Osteoblast (primary cell): ENCODE data around the gene PPP1R14B. TPM values are rescaled to one million over a fixed set of nuclear protein-coding genes. Genes with fewer than 3 reads are reported as not detected.

Experiments used
- DNase-seq: peaks from one replicate; pipeline ENCODE4 v3.0.0; 2011; ENCODE audit warnings: low spot score, mixed read lengths; ENCODE audit not compliant: insufficient read length; ENCODE audit errors: missing footprints
- H2AFZ ChIP-seq: 2 replicates; pipeline ENCODE4 v1.6.0; 2011; ENCODE audit warnings: mild to moderate bottlenecking, low read length
- H3K27ac ChIP-seq: 2 replicates; pipeline ENCODE4 v1.5.1; 2011; ENCODE audit warnings: mild to moderate bottlenecking, low read depth, low read length, moderate library complexity
- H3K27me3 ChIP-seq: 2 replicates; pipeline ENCODE4 v1.6.0; 2012; ENCODE audit warnings: mild to moderate bottlenecking, control low read depth, inconsistent platforms, low read length, moderate library complexity; ENCODE audit not compliant: insufficient read depth
- H3K36me3 ChIP-seq: 2 replicates; pipeline ENCODE4 v1.5.1; 2011; ENCODE audit warnings: mild to moderate bottlenecking, low read length, control low read depth, moderate library complexity; ENCODE audit not compliant: insufficient read depth
- H3K4me1 ChIP-seq: 2 replicates; pipeline ENCODE4 v1.5.1; 2011; ENCODE audit warnings: mild to moderate bottlenecking, low read length, control low read depth, moderate library complexity; ENCODE audit not compliant: insufficient read depth
- H3K4me2 ChIP-seq: 2 replicates; pipeline ENCODE4 v1.6.0; 2011; ENCODE audit warnings: mild to moderate bottlenecking, low read length; ENCODE audit not compliant: insufficient read depth
- H3K4me3 ChIP-seq: fragments of 200-600 bp; sonication (generic); 3 replicates; pipeline ENCODE4 v1.5.1; 2012; ENCODE audit warnings: mild to moderate bottlenecking, low read length, inconsistent platforms; ENCODE audit not compliant: insufficient read depth
- H3K79me2 ChIP-seq: 2 replicates; pipeline ENCODE4 v1.6.0; 2012; ENCODE audit warnings: mild to moderate bottlenecking, low read length, control low read depth, inconsistent platforms; ENCODE audit not compliant: insufficient read depth
- H3K9me3 ChIP-seq: 2 replicates; pipeline ENCODE4 v1.5.1; 2011; ENCODE audit warnings: low read depth, low read length, control low read depth
- H4K20me1 ChIP-seq: 2 replicates; pipeline ENCODE4 v1.6.0; 2012; ENCODE audit warnings: mild to moderate bottlenecking, low read length, control low read depth; ENCODE audit not compliant: insufficient read depth
- CTCF ChIP-seq: IDR thresholded peaks from 2 replicates; pipeline ENCODE4 v1.5.1; 2011; ENCODE audit warnings: mild to moderate bottlenecking, low read depth, low read length, moderate library complexity; ENCODE audit errors: extremely low read depth
- small RNA-seq: library from RNA; depleted of rRNA; stranded (forward); fragments of <200 nt; gene quantifications from one replicate; pipeline ENCODE3, GENCODE V24; 2012
- total RNA-seq: library from RNA; depleted of rRNA; stranded (reverse); fragments of >200 nt; gene quantifications from 2 replicates; pipeline ENCODE4 v1.2.3, GENCODE V29; 2012

Gene PPP1R14B
- total RNA-seq, 1 donor = 136 TPM

GRCh38 chr11:64196626-64197025, 50.1 kb downstream of the PPP1R14B start:
- no peak for DNase-seq
- Histone ChIP-seq H4K20me1 (peaks cover 14% of the 10 kb centered on the region), H3K27me3 (no peaks in the 10 kb centered on the region), H3K36me3 (peaks cover 90% of the 10 kb centered on the region), H2AFZ (no peak overlapping the region), H3K79me2 (peaks cover 34% of the 10 kb centered on the region), H3K4me3 (no peak overlapping the region), H3K4me1 (no peaks in the 10 kb centered on the region), H3K27ac (no peak overlapping the region), H3K4me2 (no peak overlapping the region), H3K9me3 (no peaks in the 10 kb centered on the region)
- TF ChIP-seq CTCF = no peak

Small RNA genes lying within 50 kb of the gene (small RNA-seq; reads per million reads assigned to genes)
- not detected for gene RF00019

Other genes with a start within 250 kb of the PPP1R14B start
- gene FLRT1, start 211.0 kb downstream of the PPP1R14B start, total RNA-seq = under 0.01 and 0.29 TPM in 2 replicates
- gene MACROD1, start 80.8 kb downstream of the PPP1R14B start, total RNA-seq = 17.7 TPM in 2 replicates
- gene STIP1, start 60.8 kb downstream of the PPP1R14B start, total RNA-seq = 85.5 and 94.5 TPM in 2 replicates
- 0.59 and 1.1 TPM in 2 replicates for gene FERMT3, start 40.2 kb downstream of the PPP1R14B start, total RNA-seq
- 32.2 and 33.0 TPM in 2 replicates for gene TRPT1, start 20.8 kb downstream of the PPP1R14B start, total RNA-seq
- 46.6 and 56.5 TPM in 2 replicates for gene NUDT22, start 20.7 kb downstream of the PPP1R14B start, total RNA-seq
- 8.0 and 9.8 TPM in 2 replicates for gene DNAJC4, start 16.4 kb downstream of the PPP1R14B start, total RNA-seq
- 37.6 and 41.5 TPM in 2 replicates for gene VEGFB, start 12.4 kb downstream of the PPP1R14B start, total RNA-seq
- gene FKBP2, start 5.8 kb downstream of the PPP1R14B start, total RNA-seq = 31.1 and 32.7 TPM in 2 replicates
- 25.3 and 25.6 TPM in 2 replicates for gene PLCB3, start 4.6 kb upstream of the PPP1R14B start, total RNA-seq
- 70.9 and 71.3 TPM in 2 replicates for gene BAD, start 37.7 kb upstream of the PPP1R14B start, total RNA-seq
- 13.3 and 18.5 TPM in 2 replicates for gene GPR137, start 38.9 kb upstream of the PPP1R14B start, total RNA-seq
- gene KCNK4, start 44.4 kb upstream of the PPP1R14B start, total RNA-seq = 0.29 and 0.36 TPM in 2 replicates
- 0.29 TPM in 1 of 2 replicates, not detected in the other for gene CATSPERZ, start 53.4 kb upstream of the PPP1R14B start, total RNA-seq
- gene ESRRA, start 58.6 kb upstream of the PPP1R14B start, total RNA-seq = 24.5 and 28.6 TPM in 2 replicates
- 104 and 123 TPM in 2 replicates for gene TRMT112, start 70.6 kb upstream of the PPP1R14B start, total RNA-seq
- 238 and 245 TPM in 2 replicates for gene PRDX5, start 71.2 kb upstream of the PPP1R14B start, total RNA-seq
- 0.29 and 1.4 TPM in 2 replicates for gene CCDC88B, start 93.3 kb upstream of the PPP1R14B start, total RNA-seq
- gene RPS6KA4, start 112.2 kb upstream of the PPP1R14B start, total RNA-seq = 35.9 and 39.4 TPM in 2 replicates